T1000 (cell line): ENCODE results near the gene SH3BP5.

Source experiments
- DNase-seq: peaks from one replicate; lab custom pipeline; 2025; ENCODE audit warnings: mixed read lengths; lab: John Stamatoyannopoulos, UW

SH3BP5 gene

DNA sequence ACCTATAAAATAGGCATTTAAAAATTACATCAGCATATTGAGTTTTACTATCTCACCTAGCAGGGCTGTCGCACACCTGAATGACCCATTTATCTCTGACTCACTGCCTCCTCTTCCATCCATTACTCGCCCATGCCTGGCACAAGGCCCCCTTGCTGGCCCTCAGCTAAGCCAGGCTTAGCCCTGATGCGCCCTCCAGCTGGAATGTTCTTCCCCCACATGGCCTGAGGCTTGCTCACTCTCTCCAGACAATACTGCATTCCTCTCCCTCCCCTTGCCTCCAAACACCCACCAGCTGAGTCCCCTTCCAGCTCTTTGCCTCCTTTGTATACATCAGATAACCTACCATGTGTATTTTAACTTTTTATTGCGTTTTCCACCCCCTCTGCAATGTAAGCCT, 7.2 kb downstream of the SH3BP5 start:
- DNase-seq = peak; percentile 42

DNA sequence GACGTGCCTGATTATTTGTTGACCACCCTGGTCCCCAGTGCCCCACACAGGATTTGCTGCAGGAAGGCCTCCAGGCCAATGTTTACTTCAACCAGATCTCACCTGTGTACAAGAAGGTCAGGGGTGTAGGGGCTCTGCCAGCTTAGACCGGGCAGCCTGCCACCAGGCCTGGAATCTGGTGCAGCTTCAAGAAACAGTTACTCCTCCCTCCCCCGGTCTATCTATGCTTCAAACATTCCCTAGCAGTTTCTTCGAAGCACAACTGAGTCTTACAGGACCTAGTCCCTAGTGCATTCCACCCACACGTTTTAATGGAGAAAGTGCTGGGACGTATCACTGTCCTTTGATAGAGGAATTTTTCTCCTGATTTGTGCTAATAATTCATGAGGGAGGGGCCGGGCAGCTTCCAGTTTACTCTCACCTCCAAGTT, 8.0 kb downstream of the SH3BP5 start:
- DNase-seq = no peak

DNA sequence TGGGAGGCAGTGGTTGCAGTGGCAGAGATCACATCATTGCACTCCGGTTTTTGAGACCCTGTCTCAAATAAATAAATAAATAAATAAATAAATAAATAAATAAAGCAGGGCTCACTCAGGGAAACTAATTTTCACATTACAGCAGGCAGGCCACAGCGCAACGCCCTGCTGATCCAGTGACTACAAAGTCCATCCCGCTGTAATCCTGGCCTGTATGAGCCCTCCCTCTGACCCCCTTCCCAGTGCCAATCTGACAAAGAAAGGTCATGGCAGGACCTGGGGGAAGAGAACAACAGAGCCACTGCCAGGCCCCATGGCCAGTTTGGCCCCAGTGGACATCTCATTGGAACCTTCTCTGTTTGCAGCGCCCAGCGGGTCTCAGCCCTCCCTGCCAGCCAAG, 9.3 kb downstream of the SH3BP5 start:
- DNase-seq = no peak

DNA sequence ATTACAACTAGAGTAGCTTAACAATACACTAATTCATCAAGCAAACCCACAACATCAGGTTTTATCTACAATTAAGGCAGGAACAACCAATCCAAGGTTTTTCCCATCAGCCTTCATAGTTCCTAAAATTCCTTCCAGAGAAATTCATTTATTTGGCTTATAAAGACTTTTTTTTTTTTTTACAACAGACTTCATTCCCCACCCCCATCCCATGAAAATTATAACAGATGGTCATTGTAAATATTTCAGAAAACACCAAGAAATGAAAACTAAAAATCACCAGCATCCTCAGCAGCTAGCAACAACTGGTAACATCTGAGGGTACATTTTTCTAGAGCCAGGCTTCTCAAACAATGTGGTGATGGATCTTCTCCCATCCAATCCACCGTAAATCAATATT, 11.0 kb downstream of the SH3BP5 start:
- DNase-seq = no peak

DNA sequence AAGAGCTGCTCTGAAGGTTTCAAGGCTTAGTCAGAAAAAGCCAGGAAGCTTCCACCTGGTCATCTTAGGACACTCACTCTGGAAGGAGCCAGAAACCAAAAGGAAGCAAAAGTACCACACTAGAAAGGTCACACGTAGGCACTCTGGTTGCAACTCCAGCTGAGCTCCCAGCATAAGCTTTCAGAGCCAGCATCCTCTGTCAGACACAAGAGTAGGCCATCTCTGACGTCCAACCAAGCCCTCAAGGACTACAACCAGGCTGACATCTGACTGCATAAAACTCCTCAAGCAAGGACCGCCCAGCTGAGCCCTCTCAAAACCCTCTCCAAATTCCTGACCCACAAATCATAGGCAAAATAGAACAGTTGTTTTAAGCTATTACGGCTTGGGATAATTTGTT, 12.8 kb downstream of the SH3BP5 start:
- no peak for DNase-seq

DNA sequence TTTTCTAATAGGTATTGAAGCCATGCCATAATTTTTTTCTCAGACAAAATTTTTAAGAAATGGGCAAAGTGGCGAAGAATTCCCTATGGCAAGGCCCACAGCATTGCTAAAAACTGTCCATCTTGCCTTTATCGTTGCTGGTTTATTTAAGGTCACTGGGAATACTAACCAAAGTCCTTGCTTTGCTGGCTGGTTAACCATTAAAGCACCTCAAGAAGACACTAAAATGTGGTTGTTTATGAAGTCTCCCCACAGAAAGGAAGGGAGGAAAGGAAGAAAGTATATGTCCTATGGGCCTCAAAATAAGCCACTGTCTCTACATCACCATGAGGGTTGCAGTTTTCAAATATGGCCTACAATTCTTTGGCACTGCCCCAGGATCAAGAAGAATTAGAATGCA, 13.2 kb downstream of the SH3BP5 start:
- DNase-seq = no peak

DNA sequence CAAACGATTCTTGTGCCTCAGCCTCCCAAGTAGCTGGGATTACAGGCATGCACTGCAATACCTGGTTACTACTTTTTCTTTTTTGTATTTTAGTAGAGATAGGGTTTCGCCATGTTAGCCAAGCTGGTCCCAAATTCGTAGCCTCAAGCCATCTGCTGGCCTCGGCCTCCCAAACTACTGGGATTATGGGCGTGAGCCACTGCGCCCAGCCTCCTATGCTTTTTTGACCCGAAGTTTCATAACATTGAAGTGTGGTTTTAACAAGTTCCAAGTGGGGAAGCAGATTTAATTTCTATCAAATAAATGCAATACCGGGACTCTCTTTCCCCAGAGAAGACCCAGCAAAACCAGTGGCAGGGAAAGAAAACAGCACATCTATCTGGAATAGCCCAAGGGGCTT, 13.7 kb downstream of the SH3BP5 start:
- DNase-seq = no peak

DNA sequence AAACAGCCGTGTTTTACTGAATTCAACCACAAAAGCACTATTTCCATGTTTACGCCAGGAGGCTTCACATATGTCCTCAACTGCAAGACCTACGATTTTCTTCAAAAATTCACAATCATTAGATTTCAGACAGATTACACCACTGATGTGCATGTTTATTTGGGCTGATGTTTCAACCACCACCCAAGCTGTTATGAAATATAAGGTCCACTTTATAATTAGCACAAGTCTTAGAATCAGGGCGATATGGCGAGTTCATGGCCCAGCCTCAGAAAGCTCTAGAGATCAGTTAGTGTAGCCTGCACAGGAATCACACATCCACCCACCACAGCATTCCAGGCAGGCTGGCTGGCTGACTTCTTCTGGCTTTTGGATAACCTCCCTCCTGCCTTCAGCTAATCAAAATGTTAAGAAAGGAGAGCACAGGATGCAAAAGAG, 15.4 kb downstream of the SH3BP5 start:
- no peak for DNase-seq

DNA sequence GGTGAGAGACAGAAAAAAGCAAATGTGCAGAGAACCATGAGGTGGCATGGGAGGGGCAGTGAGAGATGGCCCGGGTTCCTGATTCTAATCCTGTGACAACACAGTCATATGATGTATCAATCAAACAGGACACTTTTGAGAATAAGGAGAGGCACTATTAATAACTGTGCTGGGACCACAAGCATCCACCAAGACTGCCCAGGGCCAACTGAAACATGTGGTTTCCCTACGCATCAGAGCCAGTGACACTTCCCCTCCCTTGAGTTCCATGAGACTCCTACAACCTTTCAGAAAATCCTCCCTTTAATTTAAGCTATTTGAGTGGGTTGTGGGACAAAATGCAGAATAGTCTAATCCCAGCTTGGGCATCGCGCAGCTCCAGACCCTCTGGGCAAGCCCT, 17.4 kb downstream of the SH3BP5 start:
- DNase-seq = no peak

DNA sequence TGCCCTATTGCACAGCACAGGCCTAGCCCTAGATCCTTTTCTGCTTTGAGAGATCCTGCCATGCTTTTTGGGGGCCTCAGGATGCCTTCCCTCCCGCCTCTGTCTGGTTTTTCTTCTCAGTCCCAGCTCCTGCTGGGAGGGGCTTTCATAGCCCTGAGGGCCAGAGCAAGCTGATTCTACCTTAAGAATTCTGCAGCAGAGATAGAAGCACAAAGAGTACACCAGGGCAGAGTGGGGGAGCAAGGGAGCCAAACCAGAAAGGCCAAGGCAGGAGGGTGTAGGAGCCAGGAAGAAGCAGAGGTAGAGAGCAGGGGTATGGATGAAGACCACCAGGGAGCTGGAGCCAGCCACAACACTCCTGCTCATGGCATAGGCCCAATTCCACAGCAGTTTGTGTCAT, 18.1 kb downstream of the SH3BP5 start:
- DNase-seq = no peak

DNA sequence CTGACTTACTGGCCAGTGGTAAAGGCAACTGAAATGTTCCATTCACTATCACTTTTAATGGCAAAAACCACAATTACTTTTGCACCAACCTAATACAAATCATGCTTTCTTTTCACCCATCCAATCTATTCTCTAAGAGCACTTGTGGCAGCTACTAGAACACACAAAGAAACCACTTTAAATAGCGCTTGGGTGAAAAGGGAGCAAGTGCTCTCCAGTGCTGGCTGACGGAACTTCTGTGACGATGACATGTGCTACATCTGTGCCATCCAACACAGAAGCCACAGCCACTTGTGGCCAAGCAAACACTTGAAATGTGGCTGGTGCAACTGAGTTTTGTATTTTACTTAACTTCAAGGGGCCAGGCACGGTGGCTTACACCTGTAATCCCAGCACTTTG, 18.9 kb downstream of the SH3BP5 start:
- no peak for DNase-seq

DNA sequence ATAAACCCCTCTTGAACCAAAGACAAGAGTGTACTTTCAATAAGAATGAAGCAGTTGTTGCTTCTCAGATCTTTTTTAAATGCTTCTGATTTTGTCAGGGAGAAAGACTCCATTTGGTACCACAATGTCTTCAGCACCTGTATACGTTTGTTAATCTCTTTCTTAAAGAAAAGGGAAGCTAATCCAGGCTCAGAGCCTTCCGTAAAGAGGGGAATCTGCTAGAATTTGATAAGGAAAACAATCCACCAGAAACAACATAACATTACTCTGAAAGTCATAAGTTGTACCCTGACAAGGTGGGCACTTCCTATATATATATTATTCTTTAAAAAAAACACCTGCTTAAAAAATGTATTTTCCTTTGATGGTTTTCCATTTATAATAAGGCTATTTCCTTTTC, 19.8 kb downstream of the SH3BP5 start:
- DNase-seq = no peak

DNA sequence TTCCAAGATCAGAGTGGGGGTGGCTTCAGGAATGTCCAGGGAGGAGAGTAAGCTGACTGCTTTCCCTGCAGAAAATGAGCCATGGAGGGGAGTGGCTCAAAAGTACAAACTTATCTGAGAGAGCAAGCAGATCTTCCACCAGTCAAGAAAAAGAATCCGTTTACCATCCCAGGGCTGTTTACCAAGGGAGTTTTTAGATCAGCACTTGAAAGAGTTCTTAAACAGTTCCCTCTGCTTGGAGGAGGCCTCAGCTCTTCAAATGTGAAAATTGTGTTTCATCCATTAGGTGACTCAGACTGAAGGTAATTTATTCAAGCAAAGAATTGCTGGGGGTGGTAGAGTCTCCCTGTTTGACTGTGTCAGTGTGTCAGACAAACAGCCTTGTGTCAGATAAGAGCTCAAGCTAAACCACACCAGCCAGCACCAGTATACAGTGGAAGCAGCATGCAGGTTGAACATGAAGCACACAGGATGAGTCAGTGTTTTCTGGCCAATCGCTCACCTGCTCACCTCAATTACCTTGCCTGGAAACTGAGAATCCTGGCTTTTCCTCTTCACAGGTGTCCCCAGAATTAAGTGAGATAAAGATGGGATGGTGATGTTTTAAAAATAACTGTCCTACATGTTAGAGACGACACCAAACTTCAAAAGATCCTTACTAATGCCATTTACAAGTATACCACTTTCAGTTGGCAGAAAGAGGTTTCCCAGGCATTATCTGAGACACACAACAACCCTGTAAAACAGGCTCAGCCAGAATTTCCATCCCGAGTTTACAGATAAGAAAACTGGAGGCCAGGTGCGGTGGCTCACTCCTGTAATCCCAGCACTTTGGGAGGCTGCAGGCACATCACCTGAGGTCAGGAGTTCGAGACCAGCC, 21.7 kb downstream of the SH3BP5 start:
- DNase-seq = no peak

DNA sequence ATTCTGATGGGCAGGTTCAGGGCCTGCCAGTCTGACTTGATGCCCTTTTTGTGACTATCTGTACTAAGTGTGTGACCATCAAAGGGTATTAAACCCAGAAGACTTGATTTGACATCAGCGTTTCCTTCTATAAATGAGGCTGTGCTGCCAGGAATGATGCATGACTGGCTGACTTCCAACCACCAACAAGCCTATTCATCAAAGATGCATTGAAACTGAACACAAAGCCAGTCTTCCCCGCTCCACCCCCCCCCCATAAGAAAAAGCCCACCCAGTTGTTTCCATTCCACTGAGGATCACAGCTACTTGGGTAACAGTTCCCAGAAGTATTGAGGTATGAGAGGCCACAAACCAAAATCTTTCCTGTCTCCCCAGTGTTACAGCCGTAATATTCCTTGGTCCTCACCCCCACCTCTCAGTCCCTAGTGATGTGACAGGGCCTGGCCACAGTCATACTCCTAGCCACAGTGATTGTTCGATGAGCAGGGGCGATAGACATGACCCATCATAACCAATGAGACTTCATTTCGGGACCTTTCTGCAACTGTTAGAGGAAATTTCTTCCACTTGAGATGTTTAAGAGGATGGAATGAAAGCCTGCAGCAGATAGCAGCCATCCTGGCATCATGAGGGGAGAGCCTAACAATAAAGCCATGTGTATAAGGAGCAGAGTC, 22.6 kb downstream of the SH3BP5 start:
- no peak for DNase-seq

DNA sequence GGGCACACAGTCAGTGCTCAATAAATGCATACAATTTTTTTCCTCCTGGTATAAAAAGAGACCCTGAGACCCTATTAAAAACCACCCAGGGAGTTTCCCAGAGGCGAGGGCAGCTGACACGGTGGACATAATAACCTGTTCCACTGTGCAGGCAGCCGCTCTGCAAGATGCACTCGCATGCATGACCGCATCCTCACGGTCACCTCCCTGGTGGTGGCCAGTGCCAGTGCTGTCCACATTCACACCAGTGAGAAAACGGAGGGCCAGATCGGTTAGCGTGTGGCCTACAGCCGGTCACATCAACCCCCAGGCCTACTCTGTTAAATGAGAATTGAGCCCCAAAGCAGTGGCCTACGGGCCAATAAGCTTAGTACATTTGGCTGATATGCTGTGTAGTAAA, 24.8 kb downstream of the SH3BP5 start:
- DNase-seq = no peak

DNA sequence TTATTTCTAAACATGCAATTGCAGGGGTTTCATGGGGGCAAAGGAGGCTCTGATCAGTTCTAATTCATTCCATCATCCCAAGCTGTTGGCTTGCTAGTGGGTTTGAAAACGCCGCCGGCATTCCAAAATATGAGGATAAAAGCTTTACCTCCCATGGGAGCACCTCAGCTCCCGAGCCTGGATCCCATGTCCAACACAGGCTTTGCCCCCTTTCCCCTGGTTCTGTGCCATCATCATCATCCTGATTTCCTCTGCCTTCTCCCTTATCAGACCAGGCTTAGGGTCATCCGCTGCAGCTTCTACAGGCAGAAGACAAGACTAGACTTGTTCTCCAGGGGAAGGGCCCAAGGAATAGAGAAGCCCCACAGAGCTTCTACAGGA, 25.4 kb downstream of the SH3BP5 start:
- DNase-seq = no peak

DNA sequence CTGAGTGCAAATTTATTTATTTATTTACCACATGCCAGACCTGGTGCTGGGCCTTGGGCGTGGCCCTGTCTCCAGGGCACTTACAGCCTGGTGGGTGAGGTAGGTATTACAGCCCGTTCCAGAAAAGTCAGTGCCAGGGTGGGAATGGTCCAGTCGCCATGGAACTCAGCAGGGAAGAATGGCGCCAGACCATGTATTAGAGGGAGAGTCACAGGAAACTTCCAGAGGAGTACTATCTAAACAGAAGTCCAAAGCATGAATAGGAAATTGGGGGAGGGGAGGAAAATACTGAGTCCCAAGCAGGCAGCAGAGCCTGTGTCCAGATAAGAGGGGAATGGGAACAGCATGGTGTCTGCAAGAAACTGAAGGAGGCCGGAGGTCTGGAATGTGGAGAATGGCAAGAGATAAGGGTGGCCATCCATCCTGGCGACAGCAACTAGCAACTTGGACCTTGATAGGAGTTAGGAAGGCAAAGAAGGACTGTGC, 27.0 kb downstream of the SH3BP5 start:
- DNase-seq = no peak

DNA sequence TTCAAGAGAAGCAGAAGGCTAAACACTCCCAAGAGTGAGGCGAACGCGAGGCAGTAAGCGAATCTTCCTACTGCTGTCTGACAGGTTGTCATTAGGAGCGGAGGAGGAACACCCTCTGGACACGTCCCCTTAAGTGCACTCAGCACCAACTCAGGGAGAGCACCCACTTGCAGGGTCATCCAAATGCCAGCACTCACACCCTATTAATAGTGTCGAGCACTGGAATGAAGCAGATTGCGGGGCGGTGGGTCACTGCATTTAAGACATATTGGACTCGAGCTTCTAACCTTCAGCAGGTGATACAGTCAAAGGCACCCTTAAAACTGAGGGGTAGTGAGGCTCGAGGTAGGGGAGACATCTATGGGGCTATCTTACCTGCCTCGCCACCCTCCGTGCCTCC, 28.7 kb downstream of the SH3BP5 start:
- no peak for DNase-seq

DNA sequence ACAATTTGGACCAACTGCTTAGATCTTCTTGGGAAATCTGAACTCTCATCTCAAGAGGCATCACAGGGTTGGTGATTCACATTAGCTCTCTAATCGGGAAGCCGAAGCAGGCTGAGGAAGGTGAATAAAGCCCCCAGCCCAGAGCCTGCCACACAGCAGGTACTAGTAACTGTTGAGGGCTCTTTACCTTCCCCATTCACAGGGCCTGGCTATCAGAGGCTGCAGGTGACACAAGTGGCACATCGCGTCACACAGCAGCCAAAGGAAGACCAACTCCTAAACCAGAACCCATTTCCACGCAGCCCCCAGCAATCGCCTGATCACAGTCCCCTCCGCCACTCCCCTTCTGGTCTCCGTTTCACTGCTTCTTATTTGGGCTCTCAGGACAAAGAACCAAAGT, 29.2 kb downstream of the SH3BP5 start:
- DNase-seq = no peak

DNA sequence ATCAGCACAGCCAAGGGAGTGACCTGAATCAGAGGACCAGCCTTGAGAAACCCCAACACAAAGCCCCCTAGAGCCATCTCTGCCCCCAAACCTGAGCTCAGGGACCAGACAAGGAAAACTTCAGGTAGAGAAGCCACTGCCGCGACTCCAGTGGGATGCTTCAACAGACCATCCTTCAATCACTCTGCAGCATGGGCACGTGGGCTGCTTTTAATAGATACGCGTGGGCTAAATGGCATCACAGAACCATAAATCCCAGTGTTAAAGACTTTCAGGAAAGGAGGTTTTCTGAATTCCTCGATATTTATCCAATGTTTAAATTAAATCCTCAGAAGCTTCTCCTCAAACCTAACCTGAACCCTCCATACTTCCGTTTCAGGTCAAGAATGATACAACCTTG, 30.6 kb downstream of the SH3BP5 start:
- no peak for DNase-seq

DNA sequence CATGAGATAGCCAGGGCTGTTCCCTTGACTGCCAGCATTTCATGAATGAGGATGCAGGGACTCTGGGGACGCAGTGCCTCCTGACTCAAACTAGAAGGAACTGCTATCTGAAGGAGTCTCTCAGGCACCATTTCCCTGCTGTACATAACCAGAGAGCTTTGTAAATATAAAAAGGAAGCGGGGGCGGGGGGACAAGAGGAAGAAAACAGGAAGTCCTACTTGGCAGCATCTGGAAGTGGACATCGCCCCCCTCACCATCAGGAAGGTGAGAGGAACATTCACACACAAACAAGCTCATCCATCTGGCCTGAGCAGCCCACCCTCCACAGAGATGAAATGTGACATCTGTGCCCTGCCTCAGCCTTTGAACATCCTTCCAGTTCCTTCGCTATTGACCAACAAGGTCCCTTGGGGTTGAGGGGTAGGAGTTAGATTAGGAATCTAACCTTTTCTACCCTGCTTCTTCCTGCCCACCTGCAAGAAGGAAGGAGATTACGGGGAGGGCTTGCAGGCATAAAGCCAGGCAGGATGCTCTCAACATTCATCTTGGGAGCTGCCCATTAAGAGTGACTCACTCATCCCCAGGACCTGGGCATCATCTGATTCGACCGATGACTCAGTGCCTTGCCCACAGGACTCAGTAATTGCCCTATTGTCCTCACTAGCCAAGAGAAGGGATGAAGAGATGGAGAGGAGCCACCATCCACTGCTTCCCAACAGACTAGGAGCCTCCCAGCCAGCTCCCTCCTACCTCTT, 31.9 kb downstream of the SH3BP5 start:
- DNase-seq = peak; percentile 72

DNA sequence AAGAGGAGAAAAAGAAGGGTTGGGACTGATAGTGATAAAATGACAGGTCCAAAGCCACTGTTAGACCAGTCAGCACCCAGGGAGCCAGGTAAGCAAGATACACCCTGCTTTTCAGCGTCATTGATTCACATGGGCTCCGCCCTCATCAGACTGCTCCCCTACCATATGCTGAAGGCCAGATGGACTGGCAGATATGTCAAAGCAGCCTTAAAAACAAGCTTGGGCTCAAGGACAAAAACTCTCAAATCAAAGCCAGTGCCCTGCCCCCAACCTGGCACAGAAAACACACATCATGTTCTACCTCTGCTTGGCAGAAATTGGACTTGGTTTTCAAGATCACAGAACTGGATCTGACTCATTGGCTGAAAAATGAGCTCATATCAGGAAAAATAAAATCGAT, 33.4 kb downstream of the SH3BP5 start:
- no peak for DNase-seq

DNA sequence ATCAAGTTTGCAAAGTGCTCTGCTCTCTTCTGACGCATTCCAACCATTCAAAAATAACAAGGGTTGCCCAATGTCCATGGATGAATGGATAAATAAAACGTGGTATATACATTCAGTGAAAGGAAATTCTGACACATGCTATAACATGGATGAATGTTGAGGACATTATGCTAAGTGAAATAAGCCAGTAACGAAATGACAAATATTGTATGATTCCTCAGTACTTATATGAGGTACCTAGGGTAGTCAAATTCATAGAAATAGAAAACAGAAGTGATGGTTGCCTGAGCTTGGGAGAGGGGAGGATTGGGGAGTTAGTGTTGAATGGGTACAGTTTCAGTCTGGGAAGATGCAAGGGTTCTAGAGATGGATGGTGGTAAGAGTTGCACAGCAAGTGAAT, 33.9 kb downstream of the SH3BP5 start:
- DNase-seq = no peak
